Stimulated activated naive CD8-positive, alpha-beta T cell treated with anti-CD3 and anti-CD28 coated beads, Interleukin-15, Interleukin-2, amounts not matched to agents 100 U/mL and 50 U/mL, for 24 hours (primary cell): ENCODE measurements around the gene MINDY3.
"Not testable (repeated sequence)": the region's sequence is repeated elsewhere in the genome, so short reads cannot be mapped to it uniquely, and the experiment has no call there.

ENCODE experiments used
- ATAC-seq: fragments of 150-1000 bp; cut with Tn5 transposase; one replicate; pipeline ENCODE4 v1.10.0; 2021
- DNase-seq: peaks from one replicate; pipeline ENCODE4 v3.0.0; 2021

The MINDY3 gene

DNA sequence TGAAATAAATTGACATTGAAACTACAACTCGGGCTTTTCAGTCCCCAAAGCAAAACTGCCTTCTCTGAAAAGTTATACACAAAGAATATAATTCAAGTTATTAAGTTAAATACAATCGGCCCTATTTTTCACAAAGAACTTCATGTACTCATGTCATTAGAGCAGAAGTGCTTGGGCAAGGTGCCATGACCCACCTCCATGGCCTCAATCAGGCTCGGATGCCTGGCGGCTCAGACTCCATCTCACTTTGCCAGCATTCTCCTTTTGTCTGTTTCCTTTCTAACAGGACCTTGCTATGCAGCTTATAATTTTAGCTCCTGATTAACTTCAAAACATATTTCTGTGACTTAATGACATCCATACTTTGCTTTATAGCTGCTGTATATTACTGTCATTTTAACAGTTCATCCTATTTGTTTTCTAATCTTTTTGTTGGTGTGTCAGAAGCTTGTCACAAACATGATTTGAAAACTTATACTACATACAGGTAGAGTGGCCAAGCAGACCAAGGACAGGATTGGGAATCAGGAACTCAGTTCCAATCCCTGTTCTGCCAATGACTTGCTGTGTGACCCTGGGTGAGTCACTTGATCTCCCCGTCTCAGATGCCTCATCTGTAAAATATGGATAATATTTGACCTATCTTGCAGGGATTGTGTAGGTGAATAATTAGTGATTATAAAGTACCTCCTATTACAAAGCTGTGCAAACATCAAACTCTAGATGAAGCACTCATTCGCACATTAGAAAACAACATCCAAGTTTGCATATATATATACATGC is 79.8 kb downstream of the MINDY3 start:
- DNase-seq: no peak

DNA sequence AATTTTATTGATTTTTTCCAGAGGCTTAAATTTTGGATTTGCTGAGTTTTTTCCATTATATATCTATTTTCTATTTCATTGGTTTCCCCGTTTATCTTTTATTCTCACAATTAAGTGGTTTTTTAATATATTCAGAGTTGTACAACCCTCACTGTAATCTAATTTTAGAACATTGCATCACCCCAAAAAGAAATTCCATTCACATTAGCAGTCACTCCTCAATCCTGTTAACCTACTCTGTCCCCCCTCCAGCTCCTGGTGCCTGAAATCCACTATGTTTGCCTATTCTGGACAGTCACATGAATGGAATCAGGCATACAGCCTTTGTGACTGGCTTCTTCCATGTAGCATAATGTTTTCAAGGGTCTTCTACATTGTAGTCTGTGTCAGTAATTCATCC is 84.8 kb downstream of the MINDY3 start:
- no peak for ATAC-seq
- no peak for DNase-seq

More for the DNA sequence above, 79.8 kb downstream of the MINDY3 start:
- ATAC-seq: no peak

DNA sequence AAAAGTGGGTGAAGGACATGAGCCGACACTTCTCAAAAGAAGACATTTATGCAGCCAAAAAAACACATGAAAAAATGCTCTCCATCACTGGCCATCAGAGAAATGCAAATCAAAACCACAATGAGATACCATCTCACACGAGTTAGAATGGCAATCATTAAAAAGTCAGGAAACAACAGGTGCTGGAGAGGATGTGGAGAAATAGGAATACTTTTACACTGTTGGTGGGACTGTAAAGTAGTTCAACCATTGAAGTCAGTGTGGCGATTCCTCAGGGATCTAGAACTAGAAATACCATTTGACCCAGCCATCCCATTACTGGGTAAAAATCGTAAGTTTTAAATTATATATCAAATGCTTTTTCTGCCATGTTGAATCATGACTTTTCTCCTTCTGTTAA is 85.8 kb downstream of the MINDY3 start:
- not testable (repeated sequence) for ATAC-seq, DNase-seq

DNA sequence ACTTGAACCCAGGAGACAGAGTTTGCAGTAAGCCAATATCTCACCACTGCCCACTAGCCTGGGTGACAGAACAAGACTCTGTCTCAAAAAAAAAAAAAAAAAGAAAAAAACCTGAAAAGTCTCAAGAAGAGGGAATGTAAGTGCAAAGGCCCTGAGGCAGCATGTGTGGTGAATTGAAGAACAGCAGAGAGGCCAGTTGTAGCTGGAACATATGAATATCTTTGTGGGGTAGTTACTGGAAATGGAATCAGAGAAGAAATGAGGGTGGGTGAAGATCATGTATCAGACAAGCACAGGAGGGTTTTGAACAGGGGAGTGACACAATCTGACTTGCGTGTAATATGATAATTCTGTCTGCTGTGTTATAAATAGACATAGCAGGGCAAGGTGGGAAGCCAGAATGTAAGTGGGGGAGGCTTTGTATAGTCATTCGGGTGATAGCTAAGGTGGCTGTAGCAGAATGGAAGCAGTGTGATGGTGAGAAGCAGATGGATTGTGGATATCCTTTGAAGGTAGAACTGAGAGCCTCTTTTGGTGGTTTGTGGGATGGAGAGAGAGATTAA is 95.3 kb downstream of the MINDY3 start:
- no peak for DNase-seq
- no peak for ATAC-seq

DNA sequence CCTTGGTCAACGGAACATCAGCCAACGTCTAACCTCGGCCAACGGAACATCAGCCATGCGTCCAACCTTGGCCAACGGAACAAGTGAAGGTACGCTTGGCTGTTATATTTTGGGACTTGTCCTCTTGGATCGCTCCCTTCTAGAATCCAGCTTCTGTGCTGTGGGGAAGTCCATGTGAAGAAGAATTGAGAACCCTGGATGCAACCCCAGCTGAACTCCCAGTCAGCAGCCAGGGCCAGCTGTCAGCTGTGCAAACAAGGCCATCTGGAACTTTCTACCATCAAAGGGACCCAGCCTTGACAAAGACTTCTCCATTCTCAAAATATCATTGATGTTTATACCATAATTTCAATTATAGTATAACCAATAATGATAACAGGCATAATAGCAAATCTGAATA is 97.3 kb downstream of the MINDY3 start:
- ATAC-seq (no peak), DNase-seq (no peak)

DNA sequence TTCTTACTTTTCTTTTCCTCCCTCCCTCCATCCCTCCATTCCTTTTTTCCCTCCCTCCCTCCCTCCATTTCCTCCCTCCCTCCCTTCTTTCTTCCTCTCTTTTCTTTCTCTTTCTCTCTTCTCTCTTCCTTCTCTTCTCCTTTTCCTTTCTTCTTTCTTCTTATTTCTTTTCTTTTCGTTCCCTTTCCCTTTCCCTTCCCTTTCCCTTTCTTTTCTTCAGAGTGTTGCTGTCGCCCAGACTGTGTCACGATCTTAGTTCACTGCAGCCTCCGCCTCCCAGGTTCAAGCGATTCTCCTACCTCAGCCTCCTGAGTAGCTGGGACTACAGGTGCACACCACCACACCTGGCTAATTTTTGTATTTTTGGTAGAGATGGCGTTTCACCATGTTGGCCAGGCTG is 98.1 kb downstream of the MINDY3 start:
- ATAC-seq: not testable (repeated sequence)

DNA sequence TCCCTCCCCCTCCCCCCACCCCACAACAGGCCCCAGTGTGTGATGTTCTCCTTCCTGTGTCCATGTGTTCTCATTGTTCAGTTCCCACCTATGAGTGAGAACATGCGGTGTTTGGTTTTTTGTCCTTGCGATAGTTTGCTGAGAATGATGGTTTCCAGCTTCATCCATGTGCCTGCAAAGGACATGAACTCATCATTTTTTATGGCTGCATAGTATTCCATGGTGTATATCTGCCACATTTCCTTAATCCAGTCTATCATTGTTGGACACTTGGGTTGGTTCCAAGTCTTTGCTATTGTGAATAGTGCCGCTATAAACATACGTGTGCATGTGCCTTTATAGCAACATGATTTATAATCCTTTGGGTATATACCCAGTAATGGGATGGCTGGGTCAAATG is 99.1 kb downstream of the MINDY3 start:
- ATAC-seq, DNase-seq: not testable (repeated sequence)

More for the DNA sequence above, 98.1 kb downstream of the MINDY3 start:
- DNase-seq: not testable (repeated sequence)

DNA sequence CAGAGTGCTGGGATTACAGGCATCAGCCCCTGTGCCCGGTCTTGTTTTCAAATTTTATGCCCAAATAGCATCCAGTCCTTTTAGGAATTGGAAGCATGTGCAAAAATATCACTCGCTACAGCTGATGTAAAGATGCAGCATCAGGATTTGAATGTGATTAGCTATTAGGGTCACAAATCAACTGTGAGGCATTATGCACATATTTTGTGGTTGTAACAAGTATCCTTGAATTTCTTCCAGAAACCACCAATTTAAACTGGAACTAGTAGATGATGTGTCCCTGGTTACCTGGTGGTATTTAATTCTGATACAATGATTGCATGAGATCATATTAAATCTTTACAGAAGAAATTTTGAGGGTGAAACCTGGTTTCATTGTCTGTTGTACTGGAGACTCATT is 99.6 kb downstream of the MINDY3 start:
- DNase-seq: no peak
- ATAC-seq: no peak

DNA sequence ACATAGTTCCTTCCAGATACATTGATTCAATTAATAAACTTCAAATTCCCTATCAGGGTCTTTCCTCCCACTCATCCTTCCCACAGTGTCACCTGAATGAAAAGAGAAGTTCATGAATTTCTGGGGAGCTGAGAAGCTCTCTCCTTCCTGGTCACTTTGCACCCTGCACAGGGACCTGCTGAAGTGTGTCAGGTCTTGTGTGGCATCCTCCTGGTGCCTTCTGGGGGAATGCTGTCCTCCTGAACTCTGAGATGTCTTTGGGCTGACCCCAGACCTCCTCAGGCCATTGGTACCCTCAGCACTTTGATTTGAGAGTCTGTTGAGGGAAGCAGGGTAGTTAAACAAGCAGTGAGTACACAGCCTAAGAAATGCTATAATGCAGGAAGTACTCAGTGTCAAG is 101.0 kb downstream of the MINDY3 start:
- ATAC-seq (no peak), DNase-seq (no peak)

DNA sequence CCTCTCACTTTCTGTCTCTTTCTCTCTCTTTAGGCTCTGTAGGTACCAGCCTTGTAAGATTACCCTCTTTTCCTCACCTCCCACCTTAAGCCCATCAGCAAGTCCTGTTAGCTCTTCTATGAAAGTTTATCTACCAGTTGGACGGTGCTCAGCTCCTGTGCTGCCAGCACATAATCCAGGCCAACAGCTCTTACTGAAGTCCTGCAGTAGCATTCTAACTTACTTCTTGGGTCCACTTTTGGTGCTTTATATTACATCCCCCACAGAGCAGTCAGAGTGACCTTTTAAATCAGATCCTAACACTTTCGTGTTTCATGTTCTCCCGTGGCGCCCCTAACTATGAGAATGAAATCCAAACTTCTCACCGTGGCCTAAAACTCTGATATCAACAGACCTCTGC is 101.7 kb downstream of the MINDY3 start:
- ATAC-seq (no peak), DNase-seq (no peak)

DNA sequence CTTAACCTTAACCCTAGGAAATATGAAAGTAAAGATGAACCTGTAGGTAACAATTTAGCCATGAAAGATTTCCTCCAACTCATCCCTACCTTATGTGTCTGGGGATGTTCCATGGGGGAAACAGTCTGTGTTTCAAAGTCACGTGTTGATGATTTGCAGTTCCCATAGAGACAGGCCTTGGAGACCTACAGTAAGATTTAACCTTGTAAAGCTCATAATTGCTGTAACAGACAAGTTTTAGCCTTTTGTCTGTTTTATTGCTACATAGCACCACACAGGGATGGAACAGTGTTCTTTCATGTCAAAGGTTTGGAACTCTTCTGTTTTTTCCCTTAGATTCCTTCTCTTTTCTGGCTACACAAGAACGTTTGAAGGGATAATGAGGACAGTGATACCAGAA is 105.4 kb downstream of the MINDY3 start:
- ATAC-seq (no peak), DNase-seq (no peak)

DNA sequence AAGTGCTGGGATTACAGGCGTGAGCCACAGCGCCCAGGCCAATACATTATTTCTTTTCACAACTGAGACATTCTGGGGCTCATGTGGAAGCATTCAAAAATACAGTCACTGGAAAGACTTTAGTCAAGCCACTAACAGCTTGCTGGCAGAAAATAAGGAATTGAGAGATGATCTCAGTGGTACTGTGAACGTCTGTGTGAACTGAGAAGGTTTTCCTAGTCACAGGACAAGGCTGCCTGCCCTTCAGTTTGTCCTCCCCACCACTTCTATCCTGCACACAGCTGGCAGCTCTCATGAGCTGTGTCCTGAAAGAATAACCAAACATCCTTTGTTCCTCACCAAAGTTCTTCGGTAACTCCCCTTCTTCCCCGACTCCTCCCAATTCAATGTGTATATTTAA is 109.3 kb downstream of the MINDY3 start:
- DNase-seq (no peak), ATAC-seq (no peak)

DNA sequence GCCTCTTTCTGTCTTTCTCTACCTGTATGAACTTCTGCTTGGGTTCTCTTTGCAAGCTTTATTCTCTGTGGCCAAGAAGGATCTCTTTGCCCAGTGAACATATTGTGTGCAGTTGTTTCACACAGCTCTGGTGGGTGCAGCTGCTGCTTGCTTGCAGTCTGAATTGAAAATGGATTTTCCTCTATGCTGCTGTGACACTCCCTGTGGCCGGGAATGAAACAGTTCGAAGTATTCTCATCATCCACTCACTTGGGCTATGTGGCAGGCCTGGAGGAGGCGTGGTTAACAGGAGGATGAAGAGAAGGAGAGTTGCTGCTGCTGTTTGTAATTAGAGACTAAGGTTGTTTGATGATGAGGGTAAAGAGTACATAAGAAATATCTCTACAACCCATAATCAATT is 112.2 kb downstream of the MINDY3 start:
- ATAC-seq: no peak
- no peak for DNase-seq

DNA sequence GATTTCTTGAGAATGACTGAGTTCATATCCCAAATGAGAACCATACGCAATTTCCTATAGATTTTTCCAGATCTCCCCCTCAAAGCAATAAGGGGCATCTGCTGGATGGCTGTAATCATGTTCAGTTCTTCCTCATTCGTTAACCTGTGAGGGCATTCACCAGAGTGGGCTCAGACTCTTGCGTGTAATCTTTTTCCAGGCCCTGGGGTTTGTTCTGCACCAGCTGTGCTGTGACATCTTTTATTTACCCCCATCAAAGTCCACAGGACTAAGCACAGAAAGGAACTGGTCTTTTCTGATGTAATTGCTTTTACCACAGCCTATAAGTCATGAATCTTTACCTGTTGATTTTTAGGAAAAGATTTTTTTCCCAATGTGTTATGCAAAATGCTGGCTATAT is 112.7 kb downstream of the MINDY3 start:
- ATAC-seq: no peak
- DNase-seq: no peak

DNA sequence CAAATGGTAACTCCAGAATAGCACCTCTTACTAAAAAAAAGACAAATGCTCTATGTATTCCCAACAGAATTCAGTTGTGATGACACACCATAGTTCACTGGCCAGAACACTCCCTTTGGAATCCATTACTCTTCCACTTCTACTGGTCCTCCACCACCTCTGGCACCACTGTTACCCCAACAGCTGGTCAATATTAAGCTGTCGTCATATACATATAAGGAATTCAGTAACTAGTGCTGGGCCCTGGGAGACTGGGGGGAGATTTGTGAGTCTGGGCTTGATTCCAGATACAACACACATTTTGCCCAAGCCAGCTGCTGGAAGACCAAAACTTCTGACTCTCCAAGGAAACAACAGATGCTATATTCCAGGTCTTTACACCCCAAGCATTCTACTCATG is 114.6 kb downstream of the MINDY3 start:
- DNase-seq (no peak), ATAC-seq (no peak)

DNA sequence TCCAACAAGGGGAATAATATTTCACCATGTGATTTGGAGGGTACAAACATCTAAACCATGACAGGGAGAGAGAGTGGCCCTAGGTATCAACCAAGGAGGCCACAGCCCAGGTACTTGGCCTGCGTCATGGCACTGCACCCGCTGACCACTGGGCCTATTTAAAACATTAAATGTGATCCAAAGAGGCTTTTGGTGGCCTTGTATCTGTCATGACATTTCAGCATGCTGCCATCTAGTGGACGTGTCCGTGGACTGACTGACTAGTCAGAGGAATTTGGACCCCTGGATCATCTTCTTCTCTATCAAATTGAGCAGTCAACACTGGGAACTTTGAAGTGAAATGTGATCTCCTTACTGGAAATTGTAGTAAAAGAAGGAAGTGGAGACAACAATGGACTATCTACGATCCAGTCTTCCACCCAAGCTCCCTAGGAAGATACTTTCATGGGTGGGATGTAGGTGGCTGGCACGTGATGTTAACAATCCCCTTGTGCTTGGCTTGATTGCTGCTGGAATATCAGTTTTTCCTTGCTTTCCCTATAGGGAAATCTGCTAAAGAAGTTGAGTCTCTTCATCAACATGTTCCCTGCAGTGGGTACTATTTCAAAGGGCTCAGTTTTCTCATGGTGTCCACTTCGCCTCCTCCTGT is 116.0 kb downstream of the MINDY3 start:
- DNase-seq (peak; percentile 43), ATAC-seq (no peak)

DNA sequence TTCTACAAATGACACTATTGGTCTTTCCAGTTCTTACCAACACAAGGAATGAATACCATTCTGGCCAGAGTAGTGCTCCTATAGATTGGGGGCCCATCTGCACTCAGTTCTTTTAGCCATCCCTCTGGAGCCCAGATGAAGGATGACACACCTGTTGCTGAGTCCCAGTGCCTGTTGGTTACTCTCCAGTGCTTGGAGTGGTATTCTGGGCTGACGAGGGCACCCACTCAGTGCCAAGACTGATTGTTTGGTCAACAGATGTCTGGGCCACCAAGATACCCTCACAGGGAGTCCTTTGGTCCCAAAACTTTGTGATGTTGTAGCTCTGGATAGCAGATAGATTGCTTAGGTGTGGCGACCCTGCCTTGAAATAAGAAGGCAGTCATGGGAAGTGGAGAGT is 116.9 kb downstream of the MINDY3 start:
- DNase-seq (no peak), ATAC-seq (no peak)

DNA sequence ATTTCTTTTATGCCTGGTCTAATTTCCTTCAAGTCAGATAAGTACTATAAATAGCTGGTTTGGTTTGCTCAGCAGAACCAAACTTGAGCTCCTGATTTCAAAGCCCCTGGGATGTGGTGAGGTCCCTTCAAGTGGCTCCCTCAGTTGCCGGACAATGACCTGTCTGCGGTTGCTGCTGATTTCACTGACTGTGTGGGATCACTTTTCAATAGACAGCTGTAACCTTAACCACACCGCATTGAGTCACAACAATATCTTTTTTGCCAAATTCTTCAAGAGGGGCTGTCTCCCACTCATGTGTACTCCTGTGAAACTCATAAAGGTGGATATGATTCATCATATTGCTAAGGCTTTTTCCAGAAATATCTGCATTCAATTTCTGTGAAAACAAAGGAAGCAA is 117.5 kb downstream of the MINDY3 start:
- DNase-seq (no peak), ATAC-seq (no peak)

DNA sequence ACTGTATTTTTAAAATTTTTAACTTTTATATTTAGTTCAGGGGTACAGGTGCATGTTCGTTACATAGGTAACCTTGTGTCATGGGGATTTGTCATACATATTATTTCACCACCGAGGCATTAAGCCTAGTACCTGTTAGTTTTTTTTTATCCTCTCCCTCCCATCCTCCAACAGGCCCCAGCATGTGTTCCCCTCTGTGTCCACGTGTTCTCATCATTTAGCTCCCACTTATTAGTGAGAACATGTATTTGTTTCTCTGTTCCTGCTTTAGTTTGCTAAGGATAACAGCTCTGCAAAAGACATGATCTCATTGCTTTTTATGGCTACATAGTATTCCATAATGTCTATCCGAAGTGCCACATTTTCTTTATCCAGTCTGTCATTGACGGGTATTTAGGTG is 118.2 kb downstream of the MINDY3 start:
- DNase-seq: no peak

DNA sequence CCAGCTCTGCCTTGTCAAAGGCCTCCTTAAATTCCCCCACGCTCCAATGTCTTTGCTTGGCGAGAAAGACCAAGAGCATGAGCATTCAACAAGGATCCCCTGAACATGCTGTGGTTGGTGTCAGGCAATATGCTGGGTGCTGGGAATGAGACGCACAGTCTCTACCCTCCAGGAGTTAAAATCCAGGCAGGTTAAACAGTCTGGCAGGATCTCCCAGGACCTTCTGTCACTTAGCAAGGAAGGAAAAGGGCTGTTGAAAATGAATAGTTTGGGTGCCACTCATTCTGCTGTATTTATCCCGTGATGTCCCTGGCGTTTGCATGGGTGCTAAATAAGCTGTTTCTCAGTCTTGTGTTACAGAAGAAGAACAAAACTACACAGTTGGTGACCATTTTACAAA is 118.7 kb downstream of the MINDY3 start:
- ATAC-seq: no peak
- DNase-seq: no peak

More for the DNA sequence above, 118.2 kb downstream of the MINDY3 start:
- ATAC-seq: no peak

DNA sequence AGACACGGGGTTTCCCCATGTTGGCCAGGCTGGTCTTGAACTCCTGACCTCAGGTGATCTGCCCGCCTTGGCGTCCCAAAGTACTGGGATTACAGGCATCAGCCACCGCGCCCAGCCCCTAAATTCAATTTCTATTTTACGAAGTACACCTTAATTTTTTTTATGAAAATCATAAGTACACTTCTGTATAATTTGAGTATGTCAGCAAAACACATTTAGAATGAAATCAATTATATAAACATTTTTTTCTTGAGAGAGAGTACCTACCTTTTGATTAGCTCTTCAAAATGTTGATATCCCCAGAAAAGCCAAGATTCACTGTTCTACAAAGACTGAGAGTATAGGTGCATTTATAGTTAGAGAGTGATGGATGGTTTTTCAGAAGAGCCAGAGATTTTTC is 120.0 kb downstream of the MINDY3 start:
- ATAC-seq (no peak), DNase-seq (no peak)

DNA sequence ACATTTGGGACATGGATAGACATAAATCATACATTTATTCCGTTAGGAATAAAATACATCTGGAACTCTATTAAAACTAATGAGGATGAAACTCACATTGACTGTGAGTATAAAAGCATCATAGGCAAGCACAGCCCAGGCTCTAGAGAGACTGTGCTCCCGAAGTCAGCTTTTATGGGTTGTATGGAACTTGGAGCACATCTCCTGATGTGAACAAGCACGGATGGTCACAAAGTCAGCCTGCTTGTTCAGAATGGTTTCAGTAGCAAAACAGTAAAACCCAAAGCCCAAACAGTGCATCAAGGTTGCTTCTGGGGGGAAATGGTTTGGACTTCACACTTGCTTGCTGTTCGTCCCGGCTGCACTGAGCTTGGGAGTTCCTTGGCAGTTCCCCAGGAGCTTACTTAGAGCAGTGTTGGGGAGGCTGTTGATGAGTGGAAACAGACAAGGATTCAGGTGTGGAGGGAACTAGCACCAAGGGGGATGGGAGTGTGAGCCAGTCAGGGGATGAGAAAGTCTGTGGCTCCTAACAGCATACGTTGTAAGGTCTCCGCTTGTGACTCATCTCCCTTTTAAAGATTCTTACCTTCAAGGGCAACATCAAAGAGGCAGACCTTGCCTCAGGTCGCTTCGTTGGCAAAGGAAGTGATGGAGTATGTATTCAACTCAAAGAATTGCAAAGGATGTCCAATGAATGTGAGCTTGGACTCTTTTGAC is 120.9 kb downstream of the MINDY3 start:
- ATAC-seq: no peak
- DNase-seq: no peak
